AG04450 (cell line): ENCODE measurements around the gene RNF43. TPM values are rescaled to one million over a fixed set of nuclear protein-coding genes. Genes with fewer than 3 reads are reported as not detected.

ENCODE experiments used
- CTCF ChIA-PET: fragments of 300-600, 350-600 bp; formaldehyde crosslinking; extraction: SDS; loops from one replicate; lab custom pipeline; 2022; ENCODE audit warnings: antibody characterized with exemption, inconsistent platforms; lab: Charles Lee
- POLR2A ChIA-PET: fragments of 350-600 bp; formaldehyde crosslinking; extraction: SDS; loops from one replicate; lab custom pipeline; 2021; ENCODE audit warnings: antibody characterized with exemption, inconsistent platforms; lab: Yijun Ruan, JAX
- DNase-seq: peaks from one replicate; pipeline ENCODE4 v3.0.0-alpha.2; 2011; ENCODE audit warnings: low read depth, low spot score
- H3K27ac ChIP-seq: one replicate; pipeline ENCODE4 v1.5.1; 2012; ENCODE audit warnings: low read depth, low read length, control low read depth
- H3K27me3 ChIP-seq: one replicate; pipeline ENCODE4 v1.6.0; 2012; ENCODE audit warnings: low read length; ENCODE audit not compliant: control insufficient read depth, insufficient read depth
- H3K4me3 ChIP-seq: 2 replicates; pipeline ENCODE4 v1.5.1; 2011; ENCODE audit warnings: mild to moderate bottlenecking, low read depth, low read length, control low read depth
- H3K9me3 ChIP-seq: 2 replicates; pipeline ENCODE4 v1.5.1; 2012; ENCODE audit warnings: low read length; ENCODE audit not compliant: control insufficient read depth, insufficient read depth
- CTCF ChIP-seq: IDR thresholded peaks from 2 replicates; pipeline ENCODE4 v1.5.1; 2011; ENCODE audit warnings: low read depth, low read length, control low read depth, inconsistent platforms
- polyA plus RNA-seq: library from polyadenylated mRNA; depleted of rRNA; stranded (reverse); fragments of >200 nt; gene quantifications from 2 replicates; pipeline ENCODE4 v1.2.3, GENCODE V29; 2011

Gene RNF43
- polyA plus RNA-seq, 1 experiment = not detected

GRCh38 chr17:58421711-58422110, 4.4 kb upstream of the RNF43 start:
- POLR2A ChIA-PET = no interaction called here
- H3K4me3 ChIP-seq = no peak overlapping the region
- H3K9me3 ChIP-seq = no peaks in the 10 kb centered on the region
- DNase-seq = no peak
- no peak for TF ChIP-seq CTCF
- H3K27me3 ChIP-seq = peaks cover 2% of the 10 kb centered on the region
- CTCF ChIA-PET = interaction anchor here (6.1 kb wide), 1 partner anchor 105 kb away, joined by 107 read pairs; no protein-coding TSS in a partner anchor
- H3K27ac ChIP-seq = no peak overlapping the region

GRCh38 chr17:58420827-58421226, 3.5 kb upstream of the RNF43 start:
- Histone ChIP-seq H3K4me3 (no peak overlapping the region), H3K9me3 (no peaks in the 10 kb centered on the region), H3K27me3 (peaks cover 4% of the 10 kb centered on the region), H3K27ac (no peak overlapping the region)
- CTCF ChIA-PET = interaction anchor here (6.1 kb wide), 1 partner anchor 104 kb away, joined by 107 read pairs; no protein-coding TSS in a partner anchor
- POLR2A ChIA-PET = no interaction called here
- TF ChIP-seq CTCF = no peak
- DNase-seq = no peak

GRCh38 chr17:58416937-58417299, 416 bp downstream of the RNF43 start:
- no peak for TF ChIP-seq CTCF
- H3K27ac ChIP-seq = no peak overlapping the region
- ChIA-PET POLR2A (interaction anchor here (1.2 kb wide), 2 partner anchors 65 to 99 kb away, joined by 8 to 18 read pairs; partner anchors contain the start of gene SUPT4H1), CTCF (interaction anchor here (1.1 to 6.1 kb wide), 18 partner anchors 9 to 217 kb away, joined by 4 to 107 read pairs (median 6); partner anchors contain the start of gene SUPT4H1)
- H3K4me3 ChIP-seq = no peak overlapping the region
- H3K27me3 ChIP-seq = peaks cover 10% of the 10 kb centered on the region
- no peaks in the 10 kb centered on the region for H3K9me3 ChIP-seq
- no peak for DNase-seq

- DNase-seq = no peak
- Histone ChIP-seq H3K27ac (no peak overlapping the region), H3K9me3 (no peaks in the 10 kb centered on the region), H3K27me3 (peaks cover 10% of the 10 kb centered on the region), H3K4me3 (no peak overlapping the region)
- CTCF ChIA-PET = interaction anchor here (1.0 to 6.1 kb wide), 10 partner anchors 10 to 217 kb away, joined by 4 to 107 read pairs (median 8); no protein-coding TSS in a partner anchor
- POLR2A ChIA-PET = no interaction called here
- no peak for TF ChIP-seq CTCF
Observed at GRCh38 chr17:58416396-58416795, 938 bp downstream of the RNF43 start.

GRCh38 chr17:58415371-58416055, 1.8 kb downstream of the RNF43 start:
- H3K27ac ChIP-seq = no peak overlapping the region
- ChIA-PET POLR2A (no interaction called here), CTCF (interaction anchor here (1.0 to 3.2 kb wide), 3 partner anchors 35 to 165 kb away, joined by 3 to 22 read pairs (median 6); no protein-coding TSS in a partner anchor)
- H3K9me3 ChIP-seq = no peaks in the 10 kb centered on the region
- no peak for DNase-seq
- no peak for TF ChIP-seq CTCF
- H3K27me3 ChIP-seq = peaks cover 10% of the 10 kb centered on the region
- H3K4me3 ChIP-seq = no peak overlapping the region
